ENCODE data around the gene SPO11.
A peak's percentile ranks its signal among the peaks of the same experiment; 100 is the strongest.

The SPO11 gene

DNA sequence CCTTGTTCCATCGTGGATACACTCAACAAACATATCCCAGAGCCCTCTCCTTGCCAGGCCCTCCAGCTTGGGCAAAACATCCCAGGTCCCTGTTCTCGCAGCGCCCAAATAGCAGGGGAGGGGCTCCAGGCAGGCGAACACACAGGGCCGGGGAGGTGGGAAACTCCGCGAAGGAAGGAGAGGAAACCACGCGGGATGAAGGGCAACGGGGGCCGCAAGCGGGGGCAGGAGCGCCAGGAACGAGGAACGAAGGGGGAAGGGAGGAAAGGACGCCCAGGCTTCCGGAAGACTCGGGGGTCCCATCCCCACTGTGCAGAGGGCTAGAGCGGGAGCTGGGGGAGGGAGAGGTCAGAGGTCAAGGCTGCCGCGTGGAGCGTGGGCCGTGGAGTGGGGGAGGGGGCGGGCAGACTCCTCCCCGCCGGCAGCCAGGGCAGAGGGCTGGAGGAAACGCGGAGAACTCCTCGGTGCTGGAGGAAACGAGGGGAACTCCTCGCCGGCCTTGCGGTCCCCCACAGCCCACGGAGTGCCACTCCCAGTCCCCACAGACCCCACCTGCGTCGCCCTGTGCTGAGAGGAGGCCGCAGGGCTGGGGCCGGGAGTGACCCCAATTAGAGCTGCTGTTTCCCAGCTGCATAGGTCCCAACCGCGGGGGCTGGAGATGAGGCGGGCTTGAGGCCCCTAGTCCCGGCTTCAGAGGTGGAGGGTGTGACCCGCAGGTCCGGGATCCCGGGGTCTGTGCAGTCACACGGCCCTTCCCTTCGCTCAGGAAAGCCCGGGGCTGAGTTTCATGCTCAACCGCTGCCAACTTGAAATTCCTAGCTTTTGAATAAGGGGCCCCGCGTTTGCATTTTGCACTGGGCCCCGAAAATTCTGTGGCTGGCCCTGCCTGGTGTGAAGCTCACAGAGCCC lies 60.3 kb downstream of the SPO11 start:
- Histone ChIP-seq H3K27me3 (ENCODE audit: low read depth) (no peaks in the 10 kb centered on the region), H3K9me3 (no peaks in the 10 kb centered on the region), H3K36me3 (replicated peaks) (peaks cover 16% of the 10 kb centered on the region), H3K4me1 (peaks cover 18% of the 10 kb centered on the region), H3K4me3 (peak overlapping the region; percentile 15)
- peak in 1 of 2 experiments; percentile 34 for DNase-seq (ENCODE audit: low spot score in 2 of 2)
- in situ Hi-C loops (cut with MboI; ENCODE audit: low sequenced_read_pairs) = loop anchor here (5.0 to 25.0 kb wide), 4 partner anchors 107 to 1003 kb away; partner anchors contain the start of genes AURKA and CSTF1

- Histone ChIP-seq H3K4me1 (peaks cover 18% of the 10 kb centered on the region), H3K36me3 (replicated peaks) (peaks cover 21% of the 10 kb centered on the region), H3K9me3 (no peaks in the 10 kb centered on the region), H3K4me3 (peak within 1 kb of the TSS; percentile 53), H3K27me3 (ENCODE audit: low read depth) (no peaks in the 10 kb centered on the region)
- DNase-seq (ENCODE audit: low spot score in 2 of 2) = peak; percentile 55 to 85
- in situ Hi-C loops (cut with MboI; ENCODE audit: low sequenced_read_pairs) = loop anchor here (25.0 kb wide), 2 partner anchors 821 to 1004 kb away; partner anchors contain the start of genes AURKA and CSTF1
These were observed 61.2 kb downstream of the SPO11 start, which contains the start of gene RBM38 for GRCh38 chr20:57390604-57391438. Gene RBM38, plus strand, starts transcription at chr20:57391396. Its CDS starts 186 bp downstream, at chr20:57391582.

DNA sequence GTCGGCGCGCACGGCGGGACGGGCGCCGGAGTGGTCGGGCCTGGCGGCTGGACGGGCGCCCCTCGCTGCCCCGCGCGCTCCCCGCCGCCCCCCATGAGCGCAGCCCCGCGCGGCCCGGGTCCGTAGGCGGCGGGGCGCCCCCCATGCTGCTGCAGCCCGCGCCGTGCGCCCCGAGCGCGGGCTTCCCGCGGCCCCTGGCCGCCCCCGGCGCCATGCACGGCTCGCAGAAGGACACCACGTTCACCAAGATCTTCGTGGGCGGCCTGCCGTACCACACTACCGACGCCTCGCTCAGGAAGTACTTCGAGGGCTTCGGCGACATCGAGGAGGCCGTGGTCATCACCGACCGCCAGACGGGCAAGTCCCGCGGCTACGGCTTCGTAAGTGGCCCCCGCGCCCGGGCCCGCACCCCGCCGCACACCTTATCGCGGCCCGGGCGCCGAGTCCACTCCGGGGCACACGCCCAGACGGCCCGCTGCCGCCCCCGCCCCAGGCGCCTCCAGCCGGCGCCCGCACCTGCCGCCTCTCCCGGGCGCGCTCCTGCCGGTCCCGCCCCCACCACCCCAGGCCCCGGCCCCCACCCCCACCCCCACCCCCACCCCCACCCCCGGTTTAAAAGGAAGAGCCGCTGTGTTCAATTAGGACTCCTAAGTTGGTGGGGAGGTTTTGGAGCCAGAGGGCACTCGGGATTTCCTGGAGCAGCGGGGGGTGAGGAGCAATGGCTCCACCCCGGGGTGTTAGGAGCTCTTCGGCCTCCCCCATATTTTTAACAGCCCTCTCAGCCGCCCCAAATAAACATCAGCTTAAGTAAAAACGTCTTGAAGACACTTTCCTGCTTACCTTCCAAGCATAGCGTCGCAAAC lies 62.1 kb downstream of the SPO11 start:
- peak overlapping the region; percentile 53 for H3K4me3 ChIP-seq
- H3K9me3 ChIP-seq = no peaks in the 10 kb centered on the region
- peaks cover 18% of the 10 kb centered on the region for H3K4me1 ChIP-seq
- peaks cover 30% of the 10 kb centered on the region for H3K36me3 ChIP-seq (replicated peaks)
- DNase-seq (ENCODE audit: low spot score in 2 of 2) = peak in 1 of 2 experiments; percentile 31
- no peaks in the 10 kb centered on the region for H3K27me3 ChIP-seq (ENCODE audit: low read depth)
- in situ Hi-C loops (cut with MboI; ENCODE audit: low sequenced_read_pairs) = loop anchor here (25.0 kb wide), 2 partner anchors 821 to 1004 kb away; partner anchors contain the start of genes AURKA and CSTF1

DNA sequence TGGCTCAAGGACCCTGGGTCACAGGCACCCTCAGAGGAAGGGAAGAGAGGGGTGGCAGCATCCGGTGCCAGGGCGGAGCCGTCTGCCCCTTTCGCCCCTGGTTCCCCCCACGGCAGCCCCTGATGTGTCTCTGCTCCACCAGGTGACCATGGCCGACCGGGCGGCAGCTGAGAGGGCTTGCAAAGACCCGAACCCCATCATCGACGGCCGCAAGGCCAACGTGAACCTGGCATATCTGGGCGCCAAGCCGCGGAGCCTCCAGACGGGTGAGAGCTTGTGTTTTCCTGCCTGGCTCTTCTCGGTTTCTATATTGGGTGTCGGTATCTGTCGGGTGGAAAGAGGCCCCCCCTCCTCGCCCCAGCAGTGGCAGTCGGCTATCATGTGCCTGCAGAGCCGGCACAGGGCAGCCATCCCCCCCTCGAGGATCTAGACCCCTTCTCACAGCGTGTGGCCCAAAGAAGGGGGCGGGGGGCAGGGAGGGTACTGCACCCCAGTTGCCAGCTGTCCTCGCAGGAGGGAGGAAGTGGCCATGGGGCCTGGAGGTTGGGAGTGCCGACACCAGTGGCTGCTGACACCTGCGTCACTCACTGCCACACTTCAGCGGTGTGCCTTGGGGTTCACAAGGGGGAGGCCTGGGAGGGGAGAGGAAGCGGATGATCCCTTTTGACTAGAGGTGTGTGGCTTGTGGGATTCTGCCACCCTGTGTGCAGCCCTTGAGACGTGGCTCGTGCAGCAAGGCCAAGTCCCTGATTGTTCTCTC lies 63.1 kb downstream of the SPO11 start:
- Histone ChIP-seq H3K9me3 (no peaks in the 10 kb centered on the region), H3K27me3 (ENCODE audit: low read depth) (no peaks in the 10 kb centered on the region), H3K36me3 (replicated peaks) (peaks cover 38% of the 10 kb centered on the region), H3K4me3 (peak overlapping the region; percentile 53), H3K4me1 (peaks cover 18% of the 10 kb centered on the region)
- peak in 1 of 2 experiments; percentile 28 for DNase-seq (ENCODE audit: low spot score in 2 of 2)
- in situ Hi-C loops (cut with MboI; ENCODE audit: low sequenced_read_pairs) = loop anchor here (25.0 kb wide), 2 partner anchors 820 to 1005 kb away; partner anchors contain the start of genes AURKA and CSTF1

All from HAP-1 (cell line).